Suprapubic skin (tissue), 4 donors: ENCODE results near the gene TBXAS1. TPM values are rescaled to one million over a fixed set of nuclear protein-coding genes. Genes with fewer than 3 reads are reported as not detected.

ENCODE experiments used
- DNase-seq, 2 donors: peaks; one replicate each; pipeline ENCODE4 v3.0.0-alpha.2; 2019; ENCODE audit warnings: low spot score in 2 of 2
- H3K27ac ChIP-seq: fragments of 200-600 bp; sonication (generic); one replicate; pipeline ENCODE4 v1.5.1; 2019
- H3K27me3 ChIP-seq: fragments of 200-600 bp; sonication (generic); one replicate; pipeline ENCODE4 v1.5.1; 2019
- H3K36me3 ChIP-seq: fragments of 200-600 bp; sonication (generic); one replicate; pipeline ENCODE4 v1.5.1; 2019
- H3K4me1 ChIP-seq: fragments of 200-600 bp; sonication (generic); one replicate; pipeline ENCODE4 v1.5.1; 2019
- H3K4me3 ChIP-seq: fragments of 200-600 bp; sonication (generic); one replicate; pipeline ENCODE4 v1.5.1; 2019; ENCODE audit warnings: mild to moderate bottlenecking
- H3K9me3 ChIP-seq: fragments of 200-600 bp; sonication (generic); one replicate; pipeline ENCODE4 v1.5.1; 2019
- CTCF ChIP-seq, 2 donors: fragments of 200-600 bp in 1 of 2; fragments of 450-650 bp in 1 of 2; sonication (generic) in 1 of 2; IDR thresholded peaks; one replicate each; pipeline ENCODE4 v1.5.1; 2016 to 2019; ENCODE audit warnings: antibody characterized with exemption in 2 of 2, mild to moderate bottlenecking in 1 of 2, moderate library complexity in 1 of 2
- EP300 ChIP-seq: sonication (generic); formaldehyde crosslinking; IDR thresholded peaks from one replicate; pipeline ENCODE4 v1.6.1; 2017; ENCODE audit warnings: antibody characterized with exemption
- POLR2A ChIP-seq, 2 donors: fragments of 450-650 bp; IDR thresholded peaks; one replicate each; pipeline ENCODE4 v1.6.1; 2017; ENCODE audit warnings: antibody characterized with exemption in 2 of 2, mild to moderate bottlenecking in 2 of 2, moderate library complexity in 2 of 2
- POLR2AphosphoS5 ChIP-seq, 3 donors: sonication (generic); formaldehyde crosslinking; IDR thresholded peaks; one replicate each; pipeline ENCODE4 v1.6.1; 2017; ENCODE audit warnings: antibody characterized with exemption in 3 of 3
- WGBS: methylation state at CpG from one replicate; pipeline ENCODE4 v1.1.5; 2018; 5-methylcytosine and 5-hydroxymethylcytosine counted together
- total RNA-seq, 4 donors: library from RNA; depleted of rRNA; stranded (reverse); fragments of >200 nt; gene quantifications; one replicate each; pipeline ENCODE4 v1.1.0, GENCODE V29; 2016

The TBXAS1 gene
- 1 to 10 TPM; 1.4 to 2.4 (median 2.1) TPM for total RNA-seq

GRCh38 chr7:139829025-139829774, at the start of gene TBXAS1:
TBXAS1 (plus strand) TSS chr7:139829264; CDS start chr7:139829391, 127 bp downstream.
- H3K27me3 ChIP-seq, result no peaks in the 10 kb centered on the region
- no peaks in the 10 kb centered on the region for H3K9me3 ChIP-seq
- no peaks in the 10 kb centered on the region for H3K36me3 ChIP-seq
- peak within 1 kb of the TSS; percentile 20 for H3K27ac ChIP-seq
- peak within 1 kb of the TSS; percentile 13 for H3K4me3 ChIP-seq
- WGBS, result 81% methylated on average over 10 of the region's 10 CpGs
- H3K4me1 ChIP-seq, result no peaks in the 10 kb centered on the region
- DNase-seq, result no peak
- TF ChIP-seq POLR2AphosphoS5 (IDR thresholded peaks at IDR 0.05), result no peak
- no peak for TF ChIP-seq CTCF (IDR thresholded peaks at IDR 0.05)
- TF ChIP-seq EP300, result no peak
- no peak for TF ChIP-seq POLR2A (IDR thresholded peaks at IDR 0.05)

GRCh38 chr7:139782932-139783331, 46.1 kb upstream of the TBXAS1 start:
- Histone ChIP-seq H3K9me3 (no peaks in the 10 kb centered on the region), H3K4me3 (no peak overlapping the region), H3K36me3 (no peaks in the 10 kb centered on the region), H3K27ac (no peak overlapping the region), H3K27me3 (peaks cover 2% of the 10 kb centered on the region), H3K4me1 (peaks cover 21% of the 10 kb centered on the region)
- TF ChIP-seq POLR2AphosphoS5 (IDR thresholded peaks at IDR 0.05) (no peak), POLR2A (IDR thresholded peaks at IDR 0.05) (no peak), CTCF (IDR thresholded peaks at IDR 0.05) (no peak), EP300 (no peak)
- DNase-seq, result no peak
- 87% methylated on average over 3 of the region's 3 CpGs for WGBS

- H3K27ac ChIP-seq, result no peak overlapping the region
- H3K4me3 ChIP-seq, result no peak overlapping the region
- H3K36me3 ChIP-seq, result no peaks in the 10 kb centered on the region
- H3K4me1 ChIP-seq, result peaks cover 15% of the 10 kb centered on the region
- H3K9me3 ChIP-seq, result no peaks in the 10 kb centered on the region
- no peak for TF ChIP-seq CTCF (IDR thresholded peaks at IDR 0.05)
- no peak for TF ChIP-seq EP300
- no peak for TF ChIP-seq POLR2A (IDR thresholded peaks at IDR 0.05)
- TF ChIP-seq POLR2AphosphoS5 (IDR thresholded peaks at IDR 0.05), result no peak
- H3K27me3 ChIP-seq, result peaks cover 2% of the 10 kb centered on the region
- no peak for DNase-seq
- WGBS, result 30% methylated on average over 3 of the region's 3 CpGs
Observed at GRCh38 chr7:139783647-139784385, 45.2 kb upstream of the TBXAS1 start.

GRCh38 chr7:139784648-139785047, 44.4 kb upstream of the TBXAS1 start:
- H3K27ac ChIP-seq, result no peak overlapping the region
- WGBS, result 66% methylated on average over 3 of the region's 3 CpGs
- TF ChIP-seq POLR2AphosphoS5 (IDR thresholded peaks at IDR 0.05) (no peak), CTCF (IDR thresholded peaks at IDR 0.05) (no peak), EP300 (no peak), POLR2A (IDR thresholded peaks at IDR 0.05) (no peak)
- no peaks in the 10 kb centered on the region for H3K36me3 ChIP-seq
- no peak for DNase-seq
- peaks cover 2% of the 10 kb centered on the region for H3K27me3 ChIP-seq
- H3K9me3 ChIP-seq, result no peaks in the 10 kb centered on the region
- peaks cover 9% of the 10 kb centered on the region for H3K4me1 ChIP-seq
- H3K4me3 ChIP-seq, result no peak overlapping the region

GRCh38 chr7:139791316-139791715, 37.7 kb upstream of the TBXAS1 start:
- no peaks in the 10 kb centered on the region for H3K27me3 ChIP-seq
- H3K27ac ChIP-seq, result no peak overlapping the region
- no peaks in the 10 kb centered on the region for H3K9me3 ChIP-seq
- TF ChIP-seq EP300 (no peak), CTCF (IDR thresholded peaks at IDR 0.05) (no peak)
- no peak for DNase-seq
- WGBS, result 92% methylated on average over 7 of the region's 7 CpGs
- H3K4me1 ChIP-seq, result no peaks in the 10 kb centered on the region
- no peaks in the 10 kb centered on the region for H3K36me3 ChIP-seq
- no peak overlapping the region for H3K4me3 ChIP-seq
